ENCODE results near the gene CFDP1.

The CFDP1 gene

GRCh38 chr16:75248142-75248535 lies 185.2 kb downstream of the CFDP1 start:
- DNase-seq, result no peak

- no peak for DNase-seq
Measured at GRCh38 chr16:75247249-75247648, 186.1 kb downstream of the CFDP1 start.

- DNase-seq, result peak; percentile 32
Measured at GRCh38 chr16:75246504-75247205, 186.6 kb downstream of the CFDP1 start.

GRCh38 chr16:75244844-75245758 lies 188.2 kb downstream of the CFDP1 start:
- peak; percentile 98 for DNase-seq

- peak; percentile 73 for DNase-seq
Measured at GRCh38 chr16:75244225-75244809, 189.0 kb downstream of the CFDP1 start.

Measured in fibroblast of upper back skin (primary cell).